IMR-90 (cell line): Measurements from ENCODE around the gene FOSL2. TPM values are rescaled to one million over a fixed set of nuclear protein-coding genes. Genes with fewer than 3 reads are reported as not detected.

ENCODE experiments used
- ATAC-seq: fragments of 200-7000 bp; cut with Tn5 transposase; 2 replicates; pipeline ENCODE4 v1.9.1; 2020; ENCODE audit warnings: low read depth, mild to moderate bottlenecking, moderate library complexity
- BruUV-seq: library from RNA; stranded (reverse); fragments of 400-500 nt; replicated peaks from 2 replicates; lab custom pipeline; 2021; lab: Mats Ljungman, UMichigan
- CTCF ChIA-PET: fragments of 300-600 bp; formaldehyde crosslinking; extraction: SDS; loops from one replicate; lab custom pipeline; 2021; ENCODE audit warnings: antibody characterized with exemption; lab: Yijun Ruan, JAX
- POLR2A ChIA-PET: fragments of 300-600 bp; sonication (Branson Sonifier 250); formaldehyde crosslinking; loops from one replicate; lab custom pipeline; 2022; ENCODE audit warnings: antibody characterized with exemption; ENCODE audit not compliant: unreplicated experiment; lab: Charles Lee
- DNase-seq: peaks from one replicate; pipeline ENCODE4 v3.0.0; 2013
- H2AFZ ChIP-seq: replicated peaks from 2 replicates; pipeline ENCODE3; 2013; ENCODE audit warnings: low read length, mild to moderate bottlenecking; ENCODE audit not compliant: poor library complexity
- H2AK5ac ChIP-seq: 2 replicates; pipeline ENCODE4 v1.6.1; 2013; ENCODE audit warnings: low read depth, low read length, inconsistent platforms
- H2AK9ac ChIP-seq: replicated peaks from 2 replicates; pipeline ENCODE3; 2013; ENCODE audit warnings: mild to moderate bottlenecking, low read depth, low read length, moderate library complexity; ENCODE audit not compliant: poor library complexity
- H2BK120ac ChIP-seq: 2 replicates; pipeline ENCODE4 v1.6.1; 2013; ENCODE audit warnings: low read depth, low read length, inconsistent platforms
- H2BK15ac ChIP-seq: 3 replicates; pipeline ENCODE4 v1.6.1; 2013; ENCODE audit warnings: low read depth, low read length, inconsistent platforms
- H2BK20ac ChIP-seq: 2 replicates; pipeline ENCODE4 v1.6.1; 2013; ENCODE audit warnings: low read depth, mild to moderate bottlenecking, inconsistent platforms, low read length, moderate library complexity
- H2BK5ac ChIP-seq: 2 replicates; pipeline ENCODE4 v1.6.1; 2013; ENCODE audit warnings: mild to moderate bottlenecking, low read depth, low read length, inconsistent platforms; ENCODE audit not compliant: poor library complexity, severe bottlenecking
- H3K14ac ChIP-seq: replicated peaks from 2 replicates; pipeline ENCODE4 v1.6.1; 2013; ENCODE audit warnings: low read depth, low read length, inconsistent platforms
- H3K18ac ChIP-seq: 2 replicates; pipeline ENCODE4 v1.6.1; 2013; ENCODE audit warnings: low read depth, low read length, control low read depth
- H3K23ac ChIP-seq: 2 replicates; pipeline ENCODE4 v1.6.1; 2013; ENCODE audit warnings: low read depth, low read length, inconsistent platforms
- H3K27ac ChIP-seq: 2 replicates; pipeline ENCODE4 v1.5.1; 2013; ENCODE audit warnings: mild to moderate bottlenecking, control low read depth, low read length; ENCODE audit not compliant: insufficient read depth
- H3K27me3 ChIP-seq: 2 replicates; pipeline ENCODE4 v1.6.1; 2013; ENCODE audit warnings: low read length; ENCODE audit not compliant: control insufficient read depth, insufficient read depth
- H3K36me3 ChIP-seq: 2 replicates; pipeline ENCODE4 v1.6.1; 2013; ENCODE audit warnings: low read length, mixed read lengths; ENCODE audit not compliant: control insufficient read depth, insufficient read depth
- H3K4ac ChIP-seq: 2 replicates; pipeline ENCODE4 v1.6.1; 2013; ENCODE audit warnings: low read depth, low read length, inconsistent platforms
- H3K4me1 ChIP-seq: 2 replicates; pipeline ENCODE4 v1.6.1; 2013; ENCODE audit warnings: low read length, mixed read lengths; ENCODE audit not compliant: control insufficient read depth, insufficient read depth
- H3K4me2 ChIP-seq: 2 replicates; pipeline ENCODE4 v1.6.1; 2013; ENCODE audit warnings: low read depth, mild to moderate bottlenecking, control low read depth, low read length, moderate library complexity
- H3K4me3 ChIP-seq: 2 replicates; pipeline ENCODE4 v1.5.1; 2013; ENCODE audit warnings: low read depth, mild to moderate bottlenecking, control low read depth, low read length, moderate library complexity; ENCODE audit not compliant: insufficient read depth
- H3K56ac ChIP-seq: 2 replicates; pipeline ENCODE4 v1.6.1; 2013; ENCODE audit warnings: low read length, inconsistent platforms; ENCODE audit not compliant: insufficient read depth; ENCODE audit errors: extremely low read depth
- H3K79me1 ChIP-seq, 2 experiments: 2 replicates each; pipeline ENCODE4 v1.6.1; 2013; ENCODE audit warnings: low read length in 2 of 2, inconsistent platforms in 1 of 2, low read depth in 1 of 2
- H3K9ac ChIP-seq: 2 replicates; pipeline ENCODE4 v1.6.1; 2013; ENCODE audit warnings: low read depth, low read length, control low read depth
- H3K9me1 ChIP-seq: 2 replicates; pipeline ENCODE4 v1.6.1; 2013; ENCODE audit warnings: low read length, inconsistent platforms; ENCODE audit not compliant: insufficient read depth
- H3K9me3 ChIP-seq: 2 replicates; pipeline ENCODE4 v1.6.1; 2013; ENCODE audit warnings: low read length; ENCODE audit not compliant: control insufficient read depth, insufficient read depth
- H4K20me1 ChIP-seq: 2 replicates; pipeline ENCODE4 v1.6.1; 2013; ENCODE audit warnings: low read length, inconsistent platforms; ENCODE audit not compliant: insufficient read depth
- H4K5ac ChIP-seq: 2 replicates; pipeline ENCODE4 v1.6.1; 2013; ENCODE audit warnings: mild to moderate bottlenecking, low read depth, low read length, control low read depth
- H4K8ac ChIP-seq, 2 experiments: 2 replicates each; pipeline ENCODE4 v1.6.1; 2013; ENCODE audit warnings: low read depth in 2 of 2, low read length in 2 of 2, control low read depth in 1 of 2, inconsistent platforms in 1 of 2
- H4K91ac ChIP-seq: 2 replicates; pipeline ENCODE4 v1.6.1; 2013; ENCODE audit warnings: low read depth, low read length, inconsistent platforms; ENCODE audit not compliant: insufficient read depth
- BHLHE40 ChIP-seq: fragments of 150-350 bp; IDR thresholded peaks from 2 replicates; pipeline ENCODE4 v1.6.1; 2016; ENCODE audit warnings: mild to moderate bottlenecking, low read depth, low read length
- dilution Hi-C: fragments of 300-500 bp; cut with HindIII; formaldehyde crosslinking; loops from one replicate; pipeline ENCODE4 v1.14.3; 2018; ENCODE audit warnings: low sequenced_read_pairs; ENCODE audit not compliant: unreplicated experiment
- in situ Hi-C: fragments of 300-500 bp; cut with MboI; formaldehyde crosslinking; loops from 3 replicates; pipeline ENCODE4 v1.14.3; 2019; ENCODE audit warnings: low sequenced_read_pairs, inconsistent platforms, mixed read lengths
- intact Hi-C: fragments of 100-400 bp; cut with micrococcal nuclease; formaldehyde crosslinking; loops from 2 replicates; pipeline ENCODE4 v1.10.0; 2022
- polyA plus RNA-seq, 3 experiments: library from polyadenylated mRNA; depleted of rRNA; stranded (reverse); fragments of >200 nt; gene quantifications; 2 replicates each; pipeline ENCODE4 v1.2.3, GENCODE V29; 2012; ENCODE audit warnings: low replicate concordance in 1 of 3
- total RNA-seq: library from RNA; depleted of rRNA; stranded (reverse); fragments of >200 nt; gene quantifications from 2 replicates; pipeline ENCODE4 v1.2.3, GENCODE V29; 2012
- TF ChIP-seq, protein P1 (sequence below): conservative IDR thresholded peaks from 2 replicates; pipeline ENCODE4 v1.5.1; 2012; ENCODE audit warnings: mild to moderate bottlenecking, low read depth, low read length, improper control_type of control experiment

The FOSL2 gene
- total and polyA plus RNA-seq, 2 of the 4 experiments (the other 2 are of a cell fraction) = 31.4 to 46.3 TPM

- H2BK15ac ChIP-seq = peak overlapping the region; percentile 90
- H3K23ac ChIP-seq = peak overlapping the region; percentile 70
- H3K27me3 ChIP-seq = no peaks in the 10 kb centered on the region
- no peak for ATAC-seq
- peaks cover 37% of the 10 kb centered on the region for H3K4me1 ChIP-seq
- H3K4me3 ChIP-seq = no peak overlapping the region
- peaks cover 4 to 40% of the 10 kb centered on the region in 2 experiments; a peak in 3 of 4 replicates for H3K79me1 ChIP-seq
- peak overlapping the region; percentile 98 for H2AK5ac ChIP-seq
- H3K4ac ChIP-seq = peak overlapping the region; percentile 93
- dilution Hi-C loops (no loop called here), in situ Hi-C loops (no loop called here), intact Hi-C loops (loop anchor here (5.0 kb wide), 1 partner anchor 744 kb away; no protein-coding TSS in a partner anchor)
- H3K18ac ChIP-seq = peak overlapping the region; percentile 71
- no peak overlapping the region for H3K4me2 ChIP-seq
- H4K5ac ChIP-seq = peak overlapping the region; percentile 92
- H2BK5ac ChIP-seq = peak overlapping the region; percentile 95
- peak overlapping the region; percentile 68 for H2AFZ ChIP-seq
- peak overlapping the region; percentile 95 for H4K91ac ChIP-seq
- DNase-seq = no peak
- ChIA-PET POLR2A (interaction anchor here (0.6 kb wide), 1 partner anchor 77 kb away, joined by 11 read pairs; no protein-coding TSS in a partner anchor), CTCF (interaction anchor here (1.0 kb wide), 1 partner anchor 743 kb away, joined by 3 read pairs; no protein-coding TSS in a partner anchor)
- H3K9me3 ChIP-seq = no peaks in the 10 kb centered on the region
- H4K8ac ChIP-seq = peak overlapping the region; percentile 28 to 97
- H3K14ac ChIP-seq = peak overlapping the region; percentile 76
- H4K20me1 ChIP-seq = no peaks in the 10 kb centered on the region
- H3K36me3 ChIP-seq = no peaks in the 10 kb centered on the region
- BruUV-seq = no TSS peak
- no peak for TF ChIP-seq BHLHE40
- TF ChIP-seq, protein P1, sequence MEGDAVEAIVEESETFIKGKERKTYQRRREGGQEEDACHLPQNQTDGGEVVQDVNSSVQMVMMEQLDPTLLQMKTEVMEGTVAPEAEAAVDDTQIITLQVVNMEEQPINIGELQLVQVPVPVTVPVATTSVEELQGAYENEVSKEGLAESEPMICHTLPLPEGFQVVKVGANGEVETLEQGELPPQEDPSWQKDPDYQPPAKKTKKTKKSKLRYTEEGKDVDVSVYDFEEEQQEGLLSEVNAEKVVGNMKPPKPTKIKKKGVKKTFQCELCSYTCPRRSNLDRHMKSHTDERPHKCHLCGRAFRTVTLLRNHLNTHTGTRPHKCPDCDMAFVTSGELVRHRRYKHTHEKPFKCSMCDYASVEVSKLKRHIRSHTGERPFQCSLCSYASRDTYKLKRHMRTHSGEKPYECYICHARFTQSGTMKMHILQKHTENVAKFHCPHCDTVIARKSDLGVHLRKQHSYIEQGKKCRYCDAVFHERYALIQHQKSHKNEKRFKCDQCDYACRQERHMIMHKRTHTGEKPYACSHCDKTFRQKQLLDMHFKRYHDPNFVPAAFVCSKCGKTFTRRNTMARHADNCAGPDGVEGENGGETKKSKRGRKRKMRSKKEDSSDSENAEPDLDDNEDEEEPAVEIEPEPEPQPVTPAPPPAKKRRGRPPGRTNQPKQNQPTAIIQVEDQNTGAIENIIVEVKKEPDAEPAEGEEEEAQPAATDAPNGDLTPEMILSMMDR = no peak
- peak overlapping the region; percentile 24; the same call in 1 of the 2 replicates for H3K56ac ChIP-seq
- peaks cover 43% of the 10 kb centered on the region for H3K9me1 ChIP-seq
- no peak overlapping the region for H3K9ac ChIP-seq
- H3K27ac ChIP-seq = peak overlapping the region; percentile 63
- peak overlapping the region; percentile 98 for H2BK120ac ChIP-seq
- peak overlapping the region; percentile 90 for H2BK20ac ChIP-seq
- peak overlapping the region; percentile 60 for H2AK9ac ChIP-seq
Measured at GRCh38 chr2:28446531-28446930, 53.9 kb downstream of the FOSL2 start.
